ENCODE data around the gene MRPL36.

The MRPL36 gene

GRCh38 chr5:1762883-1763547, 36.6 kb downstream of the MRPL36 start:
- DNase-seq: no peak

DNA sequence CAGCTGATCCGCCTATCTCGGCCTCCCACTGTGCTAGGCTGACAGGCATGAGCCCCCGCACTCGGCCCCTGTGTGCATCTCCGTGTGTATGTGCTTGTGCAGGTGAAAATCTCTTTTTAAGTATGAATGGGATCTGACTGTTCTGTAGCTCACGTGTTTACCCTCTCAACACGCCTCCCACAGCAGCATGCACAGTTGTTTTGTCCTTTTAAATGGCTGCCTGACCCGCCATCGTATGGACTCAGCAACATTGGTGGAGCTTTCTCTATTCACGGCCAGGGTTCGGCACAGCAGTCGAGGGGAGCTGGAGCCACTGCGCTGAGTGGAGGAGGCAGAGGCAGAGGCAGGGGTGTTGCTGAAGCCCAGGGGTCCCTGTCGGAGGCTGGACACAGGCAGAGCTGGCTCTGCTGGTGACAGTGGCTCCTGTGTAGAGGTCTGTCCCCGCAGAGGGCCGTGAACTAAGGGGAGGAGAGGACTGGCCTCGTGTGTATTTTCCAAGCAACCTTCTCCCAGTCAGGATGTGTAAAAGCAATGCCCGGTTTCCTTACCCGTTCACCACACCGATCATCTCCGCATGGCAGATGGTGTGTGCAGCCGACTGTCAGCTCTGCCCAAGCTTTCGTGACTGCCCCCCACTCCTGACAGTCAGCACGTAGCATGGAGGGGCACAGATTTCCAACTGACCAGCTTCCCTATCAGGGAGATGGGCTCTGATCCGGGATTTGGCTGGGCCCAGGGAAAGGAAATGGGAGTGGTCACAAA, 37.3 kb downstream of the MRPL36 start:
- DNase-seq: no peak

GRCh38 chr5:1761453-1761755, 38.2 kb downstream of the MRPL36 start:
- DNase-seq: no peak

- no peak for DNase-seq
Observed at GRCh38 chr5:1760656-1761452, 38.8 kb downstream of the MRPL36 start.

DNA sequence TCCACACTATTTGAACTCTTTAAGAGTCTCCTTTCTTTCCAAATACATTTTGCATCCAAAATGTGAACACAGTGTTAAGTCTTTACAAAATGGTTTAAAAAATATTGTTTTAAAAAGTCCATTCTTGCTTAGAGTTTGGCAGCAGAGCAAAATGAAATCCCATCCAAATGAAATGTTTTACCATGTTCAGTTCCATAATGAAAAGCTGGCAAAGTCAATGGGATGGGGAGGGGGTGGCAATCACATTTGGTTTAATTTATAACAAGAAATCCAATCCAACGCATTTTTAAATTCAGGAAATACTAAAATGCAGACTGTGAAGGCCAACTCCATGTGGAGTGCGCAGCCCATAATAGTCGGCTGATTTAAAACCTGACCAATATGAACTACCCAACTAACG, 39.4 kb downstream of the MRPL36 start:
- no peak for DNase-seq

DNA sequence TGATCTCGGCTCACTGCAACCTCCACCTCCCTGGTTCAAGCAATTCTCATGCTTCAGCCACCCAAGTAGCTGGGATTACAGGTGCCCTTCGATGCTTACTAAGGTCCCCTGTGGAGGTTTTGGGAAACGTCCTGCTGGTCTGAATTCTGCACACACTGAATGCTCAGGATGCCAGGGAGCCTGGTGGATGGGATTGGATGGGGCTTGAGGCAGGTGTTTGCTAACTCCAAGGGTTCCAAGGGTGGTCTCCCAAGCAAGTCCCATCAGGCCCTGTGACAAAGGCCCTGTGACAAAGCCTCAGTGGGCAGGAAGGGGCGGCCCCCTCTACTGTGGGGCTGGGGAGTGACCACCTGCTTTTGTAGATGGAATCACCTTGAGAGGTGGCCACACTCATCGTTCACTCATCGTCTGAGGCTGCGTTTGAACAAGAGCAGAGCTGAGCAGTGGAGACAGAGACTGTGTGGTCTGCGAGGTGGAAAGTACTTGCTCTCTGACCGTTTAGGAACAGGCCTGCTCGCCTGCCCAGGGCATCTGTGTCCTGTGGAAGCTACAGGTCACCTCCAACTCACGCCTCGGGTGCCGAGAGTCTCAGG, 40.2 kb downstream of the MRPL36 start:
- no peak for DNase-seq

- DNase-seq: no peak
Observed at GRCh38 chr5:1758574-1758973, 41.1 kb downstream of the MRPL36 start.

GRCh38 chr5:1757511-1757910, 42.1 kb downstream of the MRPL36 start:
- DNase-seq: no peak

- DNase-seq: no peak
Observed at GRCh38 chr5:1756481-1756880, 43.2 kb downstream of the MRPL36 start.

GRCh38 chr5:1755321-1755949, 44.2 kb downstream of the MRPL36 start:
- no peak for DNase-seq

DNA sequence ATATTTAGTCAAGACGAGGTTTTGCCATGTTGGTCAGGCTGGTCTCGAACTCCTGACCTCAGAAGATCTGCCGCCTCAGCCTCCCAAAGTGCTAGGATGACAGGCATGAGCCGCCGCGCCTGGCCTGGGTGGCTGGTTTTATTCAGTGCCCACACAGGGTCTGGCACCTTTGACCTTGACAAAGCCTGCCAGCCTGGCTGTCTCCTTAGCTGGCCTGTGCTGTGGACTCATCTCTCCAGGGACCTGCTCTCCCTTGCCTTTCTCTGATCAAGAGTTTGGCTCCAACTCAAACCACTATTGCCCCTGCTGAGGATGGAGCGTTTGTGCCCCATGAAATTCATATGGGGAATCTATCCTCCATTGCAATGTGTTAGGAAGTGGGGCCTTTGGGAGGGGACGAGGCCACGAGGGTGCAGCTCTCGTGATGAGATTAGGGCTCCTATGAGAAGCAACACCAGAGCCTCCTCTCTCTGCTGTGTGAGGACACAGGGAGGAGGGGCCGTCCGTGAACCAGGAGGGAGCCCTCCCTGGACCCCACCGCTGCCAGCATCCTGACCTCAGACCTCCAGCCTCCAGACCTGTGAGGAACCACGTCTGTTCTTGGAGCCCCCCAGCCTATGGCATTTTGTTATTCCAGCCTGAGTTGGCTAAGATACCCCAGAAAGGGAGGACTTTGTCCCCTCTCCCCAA, 45.0 kb downstream of the MRPL36 start:
- DNase-seq: no peak

DNA sequence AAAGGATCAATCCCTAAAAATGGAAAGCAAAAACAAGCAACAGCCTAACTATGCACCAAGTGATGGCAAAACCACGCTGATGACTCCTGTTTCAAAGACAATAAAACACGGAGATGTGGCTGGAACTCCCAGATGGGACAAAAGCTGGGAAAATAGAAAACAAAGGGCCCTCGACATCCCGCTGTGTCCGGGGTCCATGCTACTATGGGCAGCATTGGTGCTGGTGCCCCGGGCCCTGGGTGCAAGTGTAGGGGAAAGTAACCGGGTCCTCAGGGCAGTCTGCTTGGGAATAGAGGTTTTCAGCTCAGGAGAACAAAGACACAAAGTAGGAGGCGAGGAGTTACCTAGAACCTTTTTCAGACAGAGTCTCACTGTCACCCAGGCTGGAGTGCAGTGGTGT, 46.1 kb downstream of the MRPL36 start:
- no peak for DNase-seq

DNA sequence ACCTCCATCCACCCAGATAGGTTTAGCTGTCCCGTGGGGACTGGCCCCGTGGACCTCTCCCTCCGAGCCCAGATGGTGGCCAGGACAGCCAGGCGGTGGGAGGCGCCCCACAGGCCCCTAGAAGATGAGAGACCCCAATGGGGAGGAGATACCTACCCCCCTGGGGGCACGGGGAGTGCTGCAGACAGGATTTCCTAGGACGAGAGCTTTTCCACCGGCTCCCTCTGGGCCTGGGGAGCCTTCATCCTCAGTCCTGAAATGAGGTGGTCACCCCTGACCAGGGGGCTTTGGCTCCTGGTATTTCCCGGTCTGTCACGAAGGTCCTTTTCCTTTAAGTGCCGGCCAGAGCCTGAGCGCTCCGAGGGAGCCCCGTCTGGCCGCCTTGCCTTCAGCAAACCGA, 46.8 kb downstream of the MRPL36 start:
- no peak for DNase-seq

DNA sequence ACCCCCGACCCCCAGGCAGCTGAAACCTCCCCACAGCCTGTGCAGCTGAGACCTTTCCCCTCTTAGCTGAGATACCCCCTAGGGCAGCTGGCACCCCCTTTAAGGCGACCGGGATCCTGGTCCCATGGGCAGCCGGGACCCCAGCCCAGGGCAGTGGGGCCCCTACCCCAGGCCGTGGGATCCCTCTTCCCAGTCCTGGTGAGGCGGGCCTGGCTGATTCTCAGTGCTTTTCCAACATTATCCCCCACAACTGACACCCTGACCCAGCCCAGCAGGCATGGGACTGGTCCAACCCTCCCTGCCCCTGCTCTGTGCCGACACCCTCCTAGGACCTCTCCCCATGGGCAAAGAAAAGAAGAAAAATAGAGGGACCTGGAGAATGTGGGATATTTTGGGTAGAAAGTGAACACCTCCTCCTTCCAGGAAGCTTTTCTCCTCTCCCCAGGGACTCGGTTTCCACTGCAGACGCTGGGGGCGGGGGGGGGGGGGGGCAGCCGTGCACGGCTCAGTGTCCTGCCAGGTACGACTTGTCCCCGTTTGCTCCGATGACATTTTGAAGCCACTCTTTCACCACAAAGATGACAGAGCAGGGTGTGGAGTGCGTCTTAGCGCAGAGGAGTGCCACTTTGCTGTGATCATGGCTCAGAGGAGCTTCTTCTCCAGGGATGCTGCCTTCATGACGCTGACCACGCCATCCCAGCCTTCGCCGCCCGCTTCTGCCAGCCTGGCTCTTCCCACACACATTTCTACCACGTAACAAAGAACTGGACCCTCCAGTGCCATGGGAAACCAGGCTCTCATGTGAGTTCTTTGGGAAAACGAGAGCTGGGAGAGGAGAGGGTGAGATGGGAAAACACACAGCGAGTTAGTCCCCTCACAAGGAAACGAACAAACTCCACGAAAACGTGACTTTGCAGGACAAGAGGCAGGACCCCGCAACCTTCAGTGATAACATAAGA, 47.5 kb downstream of the MRPL36 start:
- no peak for DNase-seq

DNA sequence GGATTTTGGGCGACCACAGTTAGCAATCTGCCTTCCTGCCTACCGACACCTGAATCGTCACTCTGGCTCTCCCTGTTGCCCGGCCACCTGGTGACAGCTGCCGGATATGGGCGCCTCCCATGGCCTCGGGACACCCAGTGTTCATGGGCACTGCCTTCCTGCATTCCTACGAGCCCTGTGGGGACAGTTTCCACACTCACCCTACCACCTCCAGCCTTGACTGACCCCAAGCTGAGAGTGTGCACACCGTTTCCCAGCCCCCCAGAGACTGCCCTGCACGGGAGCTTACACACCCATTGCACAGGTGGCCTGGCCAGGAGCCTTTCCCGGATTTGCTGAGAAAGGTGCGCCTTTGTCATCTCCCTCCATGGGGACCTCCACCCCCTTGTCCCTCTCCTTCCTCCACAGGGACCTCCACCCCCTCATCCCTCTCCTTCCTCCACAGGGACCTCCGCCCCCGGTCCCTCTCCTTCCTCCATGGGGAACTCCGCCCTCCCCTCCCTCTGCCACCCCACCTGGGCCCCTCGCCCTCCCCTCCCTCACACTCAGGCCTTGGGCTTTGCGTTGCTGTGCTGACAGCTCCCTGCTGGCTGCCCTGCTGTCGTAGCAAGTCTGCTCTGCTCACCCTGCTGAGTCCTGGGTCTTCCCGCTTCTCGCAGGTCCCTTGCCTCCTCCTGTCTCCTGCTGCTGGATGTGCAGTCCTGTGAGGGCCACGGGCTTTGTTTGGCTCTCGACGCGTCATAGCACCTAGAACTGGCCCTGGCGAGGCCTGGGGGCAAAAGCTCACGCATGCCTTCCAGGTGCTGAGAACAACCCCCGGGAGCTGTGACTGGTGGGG, 48.4 kb downstream of the MRPL36 start:
- no peak for DNase-seq

DNA sequence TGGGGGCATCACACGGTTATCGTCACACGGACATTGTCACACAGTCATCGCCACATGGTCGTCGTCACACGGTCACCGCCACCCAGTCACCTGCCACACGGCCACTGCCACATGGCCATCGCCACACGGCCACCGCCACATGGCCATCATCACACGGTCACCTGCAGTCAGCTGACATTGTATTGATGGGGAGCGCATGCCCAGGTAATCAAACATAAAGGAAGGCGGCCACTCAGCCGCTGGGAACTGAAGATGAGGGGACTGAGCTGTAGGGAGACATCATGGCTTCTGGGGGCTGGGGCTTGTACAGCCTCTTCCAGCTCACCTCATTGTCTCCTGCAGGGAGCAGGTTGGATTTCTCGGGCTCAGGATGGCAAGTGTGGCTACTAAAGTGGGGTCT, 49.2 kb downstream of the MRPL36 start:
- no peak for DNase-seq

GRCh38 chr5:1749346-1750124, 50.1 kb downstream of the MRPL36 start:
- no peak for DNase-seq

DNA sequence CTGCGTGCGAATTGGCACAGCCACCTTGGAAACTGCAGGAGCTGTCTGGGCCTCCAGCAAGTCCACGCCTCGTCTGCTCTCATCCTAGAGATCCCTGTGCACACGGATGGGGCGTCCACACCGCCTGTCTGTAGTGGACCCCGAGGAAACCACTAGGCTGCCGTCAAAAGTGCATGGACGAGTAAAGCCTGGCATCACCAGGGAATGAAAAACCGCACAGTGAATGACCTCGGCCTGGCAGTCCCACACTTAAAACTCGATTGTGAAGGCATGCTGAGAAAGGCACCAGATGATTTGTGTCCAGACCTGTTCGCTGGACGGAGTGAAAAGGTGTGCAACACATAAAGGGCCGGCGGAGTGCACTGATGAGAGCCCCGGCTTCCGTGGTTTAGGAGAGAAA, 50.8 kb downstream of the MRPL36 start:
- no peak for DNase-seq

Data from NCI-H82 (cell line).